OCI-LY1 (cell line): Measurements from ENCODE around the gene SLC25A46.

Experiments used
- EZH2 ChIP-seq: fragments of 200-600 bp; sonication (generic), shearing (Covaris generic); IDR thresholded peaks from 2 replicates; pipeline ENCODE4 v1.8.0; 2017; ENCODE audit warnings: borderline replicate concordance, mixed run types, mild to moderate bottlenecking, antibody characterized with exemption, low read length, moderate library complexity, mixed read lengths
- TF ChIP-seq, protein P1 (sequence below): fragments of 200-600 bp; sonication (generic), shearing (Covaris generic); IDR thresholded peaks from 2 replicates; pipeline ENCODE4 v1.5.1; 2017; ENCODE audit warnings: mild to moderate bottlenecking, antibody characterized with exemption, low read length, moderate library complexity, mixed read lengths

DNA sequence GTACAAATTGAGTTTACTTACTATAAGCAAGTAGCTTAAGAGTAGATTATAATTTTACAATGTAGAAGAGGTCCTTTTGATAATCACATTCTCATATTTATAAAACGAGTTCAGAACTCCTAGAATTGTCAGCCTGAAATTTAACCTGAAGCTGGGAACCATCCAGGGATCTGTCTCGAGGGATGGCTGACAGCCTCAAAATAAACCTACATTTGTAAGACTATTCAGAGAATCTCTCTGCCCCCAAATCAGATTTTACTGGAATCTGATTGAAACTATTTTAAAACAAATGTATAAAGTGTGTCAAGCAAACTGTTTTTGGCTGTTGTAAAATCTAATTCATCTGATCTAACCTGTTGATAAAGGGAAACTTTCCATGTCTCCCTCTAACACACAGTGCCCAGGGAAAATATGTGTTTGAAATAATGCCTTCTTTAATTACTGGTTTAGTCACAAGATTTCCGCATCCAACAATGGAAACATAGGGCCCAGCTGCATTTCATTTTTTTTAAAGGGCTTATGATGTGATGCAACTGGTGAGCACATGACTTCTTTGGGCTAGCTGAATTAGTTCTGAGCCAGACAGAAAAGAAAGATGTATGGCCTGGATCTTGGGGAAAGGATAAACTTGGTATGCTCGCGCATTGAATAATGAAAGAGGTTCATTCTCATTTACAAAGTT, 30.3 kb downstream of the SLC25A46 start:
- TF ChIP-seq, protein P1, sequence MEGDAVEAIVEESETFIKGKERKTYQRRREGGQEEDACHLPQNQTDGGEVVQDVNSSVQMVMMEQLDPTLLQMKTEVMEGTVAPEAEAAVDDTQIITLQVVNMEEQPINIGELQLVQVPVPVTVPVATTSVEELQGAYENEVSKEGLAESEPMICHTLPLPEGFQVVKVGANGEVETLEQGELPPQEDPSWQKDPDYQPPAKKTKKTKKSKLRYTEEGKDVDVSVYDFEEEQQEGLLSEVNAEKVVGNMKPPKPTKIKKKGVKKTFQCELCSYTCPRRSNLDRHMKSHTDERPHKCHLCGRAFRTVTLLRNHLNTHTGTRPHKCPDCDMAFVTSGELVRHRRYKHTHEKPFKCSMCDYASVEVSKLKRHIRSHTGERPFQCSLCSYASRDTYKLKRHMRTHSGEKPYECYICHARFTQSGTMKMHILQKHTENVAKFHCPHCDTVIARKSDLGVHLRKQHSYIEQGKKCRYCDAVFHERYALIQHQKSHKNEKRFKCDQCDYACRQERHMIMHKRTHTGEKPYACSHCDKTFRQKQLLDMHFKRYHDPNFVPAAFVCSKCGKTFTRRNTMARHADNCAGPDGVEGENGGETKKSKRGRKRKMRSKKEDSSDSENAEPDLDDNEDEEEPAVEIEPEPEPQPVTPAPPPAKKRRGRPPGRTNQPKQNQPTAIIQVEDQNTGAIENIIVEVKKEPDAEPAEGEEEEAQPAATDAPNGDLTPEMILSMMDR, result no peak
- TF ChIP-seq EZH2, result no peak
